GM23248 (cell line): ENCODE data around the gene NFKB1. TPM values are rescaled to one million over a fixed set of nuclear protein-coding genes. Genes with fewer than 3 reads are reported as not detected.
"Not testable (repeated sequence)": the region's sequence is repeated elsewhere in the genome, so short reads cannot be mapped to it uniquely, and the experiment has no call there.

Source experiments
- DNase-seq: peaks from one replicate; pipeline ENCODE4 v3.0.0-alpha.2; 2015
- H2AFZ ChIP-seq: fragments of 200-600 bp; sonication (generic); 2 replicates; pipeline ENCODE4 v1.6.1; 2016; ENCODE audit warnings: antibody characterized with exemption
- H3F3A ChIP-seq: fragments of 200-600 bp; sonication (generic); 2 replicates; pipeline ENCODE4 v1.6.1; 2016; ENCODE audit warnings: mild to moderate bottlenecking, antibody characterized with exemption, mixed run types; ENCODE audit not compliant: insufficient read depth
- H3K27ac ChIP-seq: fragments of 200-600 bp; sonication (generic); 2 replicates; pipeline ENCODE4 v1.5.1; 2016; ENCODE audit warnings: mild to moderate bottlenecking
- H3K27me3 ChIP-seq: fragments of 200-600 bp; sonication (generic); replicated peaks from 2 replicates; pipeline ENCODE4 v1.6.1; 2016; ENCODE audit warnings: mild to moderate bottlenecking; ENCODE audit not compliant: insufficient read depth
- H3K36me3 ChIP-seq: fragments of 200-600 bp; sonication (generic); 2 replicates; pipeline ENCODE4 v1.6.1; 2016; ENCODE audit warnings: low read depth, mild to moderate bottlenecking
- H3K4me1 ChIP-seq: fragments of 200-600 bp; sonication (generic); 2 replicates; pipeline ENCODE4 v1.6.1; 2016; ENCODE audit warnings: mild to moderate bottlenecking; ENCODE audit not compliant: insufficient read depth
- H3K4me2 ChIP-seq: fragments of 200-600 bp; sonication (generic); one replicate; pipeline ENCODE4 v1.6.1; 2016; ENCODE audit warnings: mild to moderate bottlenecking; ENCODE audit not compliant: unreplicated experiment
- H3K4me3 ChIP-seq: fragments of 200-600 bp; sonication (generic); 2 replicates; pipeline ENCODE4 v1.5.1; 2016; ENCODE audit warnings: mild to moderate bottlenecking
- H3K79me2 ChIP-seq: fragments of 200-600 bp; sonication (generic); 2 replicates; pipeline ENCODE4 v1.6.1; 2016; ENCODE audit warnings: mild to moderate bottlenecking; ENCODE audit not compliant: insufficient read depth
- H3K9ac ChIP-seq: fragments of 200-600 bp; sonication (generic); 2 replicates; pipeline ENCODE4 v1.6.1; 2016; ENCODE audit warnings: mild to moderate bottlenecking
- H3K9me2 ChIP-seq: fragments of 200-600 bp; sonication (generic); 2 replicates; pipeline ENCODE4 v1.6.1; 2016; ENCODE audit warnings: mixed run types, mild to moderate bottlenecking, moderate library complexity; ENCODE audit not compliant: insufficient read depth
- H3K9me3 ChIP-seq: fragments of 200-600 bp; sonication (generic); one replicate; pipeline ENCODE4 v1.6.1; 2017; ENCODE audit warnings: low read depth
- H4K20me1 ChIP-seq: fragments of 200-600 bp; sonication (generic); 2 replicates; pipeline ENCODE4 v1.6.0; 2016; ENCODE audit not compliant: insufficient read depth
- EZH2 ChIP-seq: fragments of 200-600 bp; sonication (generic); IDR thresholded peaks from 2 replicates; pipeline ENCODE4 v1.6.1; 2018; ENCODE audit warnings: antibody characterized with exemption, mild to moderate bottlenecking; ENCODE audit not compliant: insufficient read depth, poor library complexity, severe bottlenecking
- EZH2phosphoT487 ChIP-seq: fragments of 200-600 bp; sonication (generic); IDR thresholded peaks from 2 replicates; pipeline ENCODE4 v1.6.1; 2018; ENCODE audit warnings: antibody characterized with exemption, moderate library complexity, mild to moderate bottlenecking, low read depth; ENCODE audit not compliant: insufficient read depth
- WGBS, 2 experiments: methylation state at CpG; one replicate each; pipeline ENCODE4 v1.1.6; 2015 to 2017; ENCODE audit warnings: low lambda C conversion rate in 2 of 2, low coverage in 1 of 2; ENCODE audit errors: missing lambda C conversion rate in 2 of 2; 5-methylcytosine and 5-hydroxymethylcytosine counted together
- in situ Hi-C: fragments of 300-500 bp; cut with MboI; formaldehyde crosslinking; loops from 2 replicates; pipeline ENCODE4 v1.15.0; 2020
- polyA plus RNA-seq: library from polyadenylated mRNA; unstranded; fragments of >200 nt; fragmentation: Nextera tagmentation; extraction: Ambion mirVana; gene quantifications from 2 replicates; pipeline ENCODE4 v1.2.1, GENCODE V29; 2016
- total RNA-seq: library from RNA; depleted of rRNA; stranded (reverse); fragments of >200 nt; shearing (Covaris generic); gene quantifications from 2 replicates; pipeline ENCODE4 v1.2.3, GENCODE V29; 2014

NFKB1 gene
- total and polyA plus RNA-seq, 2 experiments from 2014 or later = 5.8 to 30.2 TPM

DNA sequence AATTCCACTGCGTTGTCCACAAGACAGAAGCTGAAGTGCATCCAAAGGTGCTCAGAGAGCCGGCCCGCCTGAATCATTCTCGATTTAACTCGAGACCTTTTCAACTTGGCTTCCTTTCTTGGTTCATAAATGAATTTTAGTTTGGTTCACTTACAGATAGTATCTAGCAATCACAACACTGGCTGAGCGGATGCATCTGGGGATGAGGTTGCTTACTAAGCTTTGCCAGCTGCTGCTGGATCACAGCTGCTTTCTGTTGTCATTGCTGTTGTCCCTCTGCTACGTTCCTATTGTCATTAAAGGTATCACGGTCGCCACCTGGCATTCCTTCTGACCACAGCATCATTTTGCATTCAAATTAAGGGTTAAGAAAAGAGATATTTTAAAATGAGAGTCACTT is 115.5 kb downstream of the NFKB1 start:
- no peaks in the 10 kb centered on the region for H3K9me3 ChIP-seq
- no peak overlapping the region for H3K27ac ChIP-seq
- no peaks in the 10 kb centered on the region for H3K79me2 ChIP-seq
- no peak overlapping the region for H3K4me2 ChIP-seq
- WGBS, 2 experiments = 90 to 93% methylated on average over 9 of the region's 9 CpGs
- H3K9me2 ChIP-seq = no peaks in the 10 kb centered on the region
- peaks cover 31% of the 10 kb centered on the region for H3F3A ChIP-seq
- H2AFZ ChIP-seq = no peak overlapping the region
- H3K9ac ChIP-seq = no peak overlapping the region
- in situ Hi-C loops = no loop called here
- peaks cover 43% of the 10 kb centered on the region for H3K36me3 ChIP-seq
- peaks cover 19% of the 10 kb centered on the region for H3K4me1 ChIP-seq
- H3K4me3 ChIP-seq = no peak overlapping the region
- TF ChIP-seq EZH2 (no peak), EZH2phosphoT487 (no peak)
- no peak for DNase-seq
- no peaks in the 10 kb centered on the region for H3K27me3 ChIP-seq
- H4K20me1 ChIP-seq = no peaks in the 10 kb centered on the region

DNA sequence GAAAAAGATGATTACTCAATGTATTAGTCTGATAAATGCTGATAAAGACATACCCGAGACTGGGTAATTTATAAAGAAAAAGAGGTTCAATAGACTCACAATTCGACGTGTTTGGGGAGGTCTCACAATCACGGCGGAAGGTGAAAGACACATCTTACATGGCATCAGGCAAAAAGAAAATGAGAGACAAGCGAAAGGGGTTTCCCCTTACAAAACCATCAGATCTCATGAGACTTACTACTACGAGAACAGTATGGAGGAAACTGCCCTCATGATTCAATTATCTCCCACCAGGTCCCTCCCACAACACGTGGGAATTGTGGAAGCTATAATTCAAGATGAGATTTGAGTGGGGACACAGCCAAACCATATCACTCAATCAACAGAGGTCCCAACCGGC is 117.9 kb downstream of the NFKB1 start:
- in situ Hi-C loops, H3K9ac ChIP-seq, H3K79me2 ChIP-seq, H4K20me1 ChIP-seq, H3K27ac ChIP-seq, H3K9me2 ChIP-seq, H3K4me3 ChIP-seq, H3K4me2 ChIP-seq, H3K27me3 ChIP-seq, DNase-seq, H2AFZ ChIP-seq, H3K9me3 ChIP-seq: not testable (repeated sequence)
- Histone ChIP-seq H3K36me3 (0 out of 2 replicates have a peak, but pooled peaks cover 19% of the 10 kb centered on the region), H3F3A (peaks cover 31% of the 10 kb centered on the region), H3K4me1 (peaks cover 19% of the 10 kb centered on the region)
- 64 to 67% methylated on average over 9 of the region's 9 CpGs for WGBS, 2 experiments

DNA sequence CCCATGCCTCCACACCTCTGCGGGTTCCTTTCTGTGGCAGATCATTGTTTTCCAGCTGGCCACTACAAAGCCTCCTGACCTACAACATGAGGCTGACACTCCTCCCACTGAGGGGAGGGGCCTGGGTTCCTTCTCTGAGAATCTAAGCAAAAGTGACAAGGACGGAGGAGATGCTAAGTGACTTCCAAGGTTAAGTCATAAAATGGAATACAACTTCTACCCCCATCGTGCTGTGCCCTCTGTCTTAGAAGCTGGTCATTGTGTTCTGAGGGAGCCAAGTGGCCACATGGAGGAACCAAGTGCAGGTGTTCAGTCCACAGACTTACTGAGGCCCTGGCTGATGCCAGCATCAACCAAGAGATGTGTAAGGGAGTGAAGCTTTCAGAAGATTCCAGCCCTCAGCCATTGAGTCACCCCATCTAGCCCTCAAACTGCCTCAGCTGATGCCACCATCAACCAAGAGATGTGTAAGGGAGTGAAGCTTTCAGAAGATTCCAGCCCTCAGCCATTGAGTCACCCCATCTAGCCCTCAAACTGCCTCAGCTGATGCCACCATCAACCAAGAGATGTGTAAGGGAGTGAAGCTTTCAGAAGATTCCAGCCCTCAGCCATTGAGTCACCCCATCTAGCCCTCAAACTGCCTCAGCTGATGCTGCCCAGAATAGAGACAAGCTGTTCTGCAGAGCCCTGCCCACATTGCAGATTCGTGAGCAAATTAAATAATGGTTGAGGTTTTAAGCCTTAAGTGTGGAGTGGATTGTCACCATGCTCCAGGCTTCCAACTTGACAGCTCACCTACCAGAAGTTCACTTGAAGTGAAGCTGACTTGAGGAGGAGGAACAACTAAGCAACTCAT is 118.8 kb downstream of the NFKB1 start:
- Histone ChIP-seq H3K9ac (peak overlapping the region; percentile 54), H3K4me3 (0 out of 2 replicates have a peak overlapping the region, but pooled peaks have one; percentile 26)

DNA sequence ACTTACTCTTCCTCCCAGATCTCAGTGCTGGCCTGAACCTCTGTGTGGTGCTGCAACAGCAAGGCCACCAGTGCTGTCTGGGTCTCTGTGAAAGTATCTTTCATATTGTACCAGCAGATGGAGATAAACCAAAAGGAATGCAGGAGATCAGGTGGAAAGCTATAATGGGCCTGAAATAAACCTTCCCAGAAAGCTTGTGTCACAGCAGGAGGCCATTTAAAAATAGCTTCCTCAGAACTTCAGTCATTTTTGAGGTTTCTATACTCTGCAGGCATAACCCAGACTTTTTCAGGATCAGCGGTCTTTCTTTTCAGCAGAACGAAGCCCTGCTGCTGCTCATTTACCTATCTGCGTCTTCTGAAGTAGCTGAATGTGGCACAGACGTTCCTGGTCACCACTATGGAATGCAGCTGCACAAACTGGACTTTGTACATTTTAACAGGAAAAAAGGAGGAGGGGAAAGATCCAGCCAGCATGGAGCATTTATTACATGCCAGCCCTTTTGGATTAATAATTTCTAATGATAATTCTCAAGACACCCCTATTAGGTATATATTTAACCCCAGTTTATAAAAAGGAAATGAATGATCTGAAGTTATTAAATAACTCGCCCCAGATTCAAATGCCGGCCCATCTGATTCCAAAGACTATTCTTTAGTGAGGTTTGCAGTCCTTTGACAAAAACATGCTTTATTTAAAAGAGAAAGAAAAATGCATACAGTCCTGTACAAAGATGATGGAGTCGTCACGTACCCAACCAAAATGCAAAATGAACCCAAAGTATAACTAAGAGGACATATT is 119.7 kb downstream of the NFKB1 start:
- H3K79me2 ChIP-seq = no peaks in the 10 kb centered on the region
- H3K36me3 ChIP-seq = 0 out of 2 replicates have a peak, but pooled peaks cover 13% of the 10 kb centered on the region
- peak overlapping the region; percentile 26; the same call in 1 of the 2 replicates for H3K4me3 ChIP-seq
- peak overlapping the region; percentile 39 for H3K4me2 ChIP-seq
- no peaks in the 10 kb centered on the region for H3K27me3 ChIP-seq
- H3F3A ChIP-seq = peaks cover 31% of the 10 kb centered on the region
- H3K4me1 ChIP-seq = peaks cover 22% of the 10 kb centered on the region
- H3K9me3 ChIP-seq = no peaks in the 10 kb centered on the region
- in situ Hi-C loops = loop anchor here (5.0 to 10.0 kb wide), 2 partner anchors 386 to 484 kb away; no protein-coding TSS in a partner anchor
- peak overlapping the region; percentile 54 for H3K9ac ChIP-seq
- no peaks in the 10 kb centered on the region for H4K20me1 ChIP-seq
- DNase-seq = peak; percentile 84
- H3K9me2 ChIP-seq = no peaks in the 10 kb centered on the region
- peak overlapping the region; percentile 80 for H3K27ac ChIP-seq
- H2AFZ ChIP-seq = 0 out of 2 replicates have a peak overlapping the region, but pooled peaks have one; percentile 24
- 64 to 68% methylated on average over 8 of the region's 8 CpGs for WGBS, 2 experiments
- TF ChIP-seq EZH2phosphoT487 (no peak), EZH2 (no peak)

More for the DNA sequence above, 118.8 kb downstream of the NFKB1 start:
- H3K27me3 ChIP-seq, H4K20me1 ChIP-seq, H2AFZ ChIP-seq, H3K9me3 ChIP-seq, H3K79me2 ChIP-seq, H3K9me2 ChIP-seq: not testable (repeated sequence)
- H3K27ac ChIP-seq = peak overlapping the region; percentile 80
- H3K4me1 ChIP-seq = peaks cover 19% of the 10 kb centered on the region
- WGBS, 2 experiments = 57 to 63% methylated on average over 4 of the region's 4 CpGs
- in situ Hi-C loops = loop anchor here (5.0 to 10.0 kb wide), 2 partner anchors 387 to 485 kb away; no protein-coding TSS in a partner anchor
- H3F3A ChIP-seq = peaks cover 31% of the 10 kb centered on the region
- H3K36me3 ChIP-seq = 0 out of 2 replicates have a peak, but pooled peaks cover 15% of the 10 kb centered on the region
- H3K4me2 ChIP-seq = peak overlapping the region; percentile 54
- DNase-seq = peak; percentile 87
